Measurements from ENCODE around the gene PANX2.

Gene PANX2

DNA sequence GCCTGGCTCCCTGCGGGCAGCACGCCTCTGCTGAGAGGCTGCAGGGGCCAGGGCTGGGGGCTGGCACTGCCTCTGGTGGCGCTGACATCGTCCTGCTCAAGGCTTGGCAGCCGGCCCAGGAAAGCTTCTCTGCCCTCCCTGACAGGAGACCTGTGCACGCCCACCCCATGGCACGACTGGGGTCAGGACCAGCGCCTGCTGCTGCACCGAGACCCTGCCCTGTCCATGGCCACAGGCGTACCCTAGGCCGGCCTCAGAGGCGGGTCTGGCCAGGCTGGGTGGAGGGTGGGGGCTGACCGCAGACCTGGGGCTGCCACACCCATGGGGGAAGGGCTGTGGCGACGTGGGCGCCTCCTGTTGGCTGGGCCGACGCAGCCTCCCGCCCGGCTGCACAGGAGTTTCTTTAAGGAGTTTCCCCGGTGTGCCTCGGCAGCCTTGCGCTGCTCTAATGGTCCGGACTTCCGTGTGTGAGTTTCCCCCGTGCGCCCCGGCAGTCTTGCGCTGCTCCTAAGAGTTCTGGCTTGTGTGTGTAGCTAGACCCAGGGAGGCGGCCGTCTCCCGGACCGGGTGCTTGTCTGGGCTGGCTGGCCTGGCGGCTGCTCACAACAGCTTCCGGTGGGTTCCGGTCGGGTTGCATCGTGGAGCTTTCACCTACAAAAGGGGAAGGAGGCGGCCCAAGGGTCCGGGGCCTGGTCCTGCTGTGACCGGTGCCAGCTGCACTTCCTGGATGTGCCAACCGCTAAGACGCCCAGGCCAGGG is 19.8 kb downstream of the PANX2 start:
- no peaks in the 10 kb centered on the region for H3K27me3 Mint-ChIP-seq (ENCODE audit: low read depth, poor library complexity)
- H3K4me3 Mint-ChIP-seq = peak overlapping the region; percentile 49
- H3K27ac Mint-ChIP-seq = no peak overlapping the region
- H3K9me3 Mint-ChIP-seq = no peaks in the 10 kb centered on the region
- DNase-seq = peak; percentile 48
- peaks cover 34% of the 10 kb centered on the region for H3K4me1 Mint-ChIP-seq
- H3K36me3 Mint-ChIP-seq (ENCODE audit: low read depth) = peaks cover 5% of the 10 kb centered on the region
- TF ChIP-seq CTCF (IDR thresholded peaks at IDR 0.05) = no peak

- Mint-ChIP-seq H3K27me3 (ENCODE audit: low read depth, poor library complexity) (no peaks in the 10 kb centered on the region), H3K9me3 (no peaks in the 10 kb centered on the region), H3K27ac (peak overlapping the region; percentile 25), H3K4me3 (peak overlapping the region; percentile 58), H3K4me1 (peaks cover 34% of the 10 kb centered on the region), H3K36me3 (ENCODE audit: low read depth) (peaks cover 5% of the 10 kb centered on the region)
- DNase-seq = peak; percentile 15
- TF ChIP-seq CTCF (IDR thresholded peaks at IDR 0.05) = no peak
Observed at GRCh38 chr22:50190941-50191741, 20.6 kb downstream of the PANX2 start.

GRCh38 chr22:50192436-50193204 is 22.1 kb downstream of the PANX2 start:
- peaks cover 29% of the 10 kb centered on the region for H3K4me1 Mint-ChIP-seq
- no peaks in the 10 kb centered on the region for H3K27me3 Mint-ChIP-seq (ENCODE audit: low read depth, poor library complexity)
- TF ChIP-seq CTCF (IDR thresholded peaks at IDR 0.05) = no peak
- peaks cover 5% of the 10 kb centered on the region for H3K36me3 Mint-ChIP-seq (ENCODE audit: low read depth)
- H3K9me3 Mint-ChIP-seq = no peaks in the 10 kb centered on the region
- no peak for DNase-seq
- H3K4me3 Mint-ChIP-seq = no peak overlapping the region
- H3K27ac Mint-ChIP-seq = no peak overlapping the region

DNA sequence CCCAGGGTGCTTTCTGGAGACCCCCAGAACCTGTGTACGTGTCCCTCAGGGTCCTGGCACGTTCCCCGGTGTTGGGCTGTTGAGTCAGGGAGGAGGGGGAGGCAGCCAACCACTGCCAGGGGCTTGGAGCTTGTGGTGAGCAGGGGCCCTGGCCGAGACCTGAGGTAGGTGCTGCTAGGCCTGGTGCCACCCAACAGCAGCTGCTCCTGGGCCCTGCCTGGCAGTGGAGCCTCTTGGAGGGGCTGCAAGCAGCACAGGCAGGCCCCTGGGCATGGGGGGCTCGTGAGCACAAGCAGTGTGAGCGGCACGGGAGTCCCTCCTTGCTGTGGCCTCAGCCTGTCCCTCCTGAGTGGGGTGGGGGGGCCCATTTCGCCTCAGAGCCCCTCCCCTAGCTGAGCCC is 23.1 kb downstream of the PANX2 start:
- H3K4me3 Mint-ChIP-seq = no peak overlapping the region
- H3K27ac Mint-ChIP-seq = no peak overlapping the region
- peaks cover 5% of the 10 kb centered on the region for H3K36me3 Mint-ChIP-seq (ENCODE audit: low read depth)
- no peak for DNase-seq
- H3K4me1 Mint-ChIP-seq = peaks cover 25% of the 10 kb centered on the region
- H3K27me3 Mint-ChIP-seq (ENCODE audit: low read depth, poor library complexity) = no peaks in the 10 kb centered on the region
- no peak for TF ChIP-seq CTCF (IDR thresholded peaks at IDR 0.05)
- no peaks in the 10 kb centered on the region for H3K9me3 Mint-ChIP-seq

DNA sequence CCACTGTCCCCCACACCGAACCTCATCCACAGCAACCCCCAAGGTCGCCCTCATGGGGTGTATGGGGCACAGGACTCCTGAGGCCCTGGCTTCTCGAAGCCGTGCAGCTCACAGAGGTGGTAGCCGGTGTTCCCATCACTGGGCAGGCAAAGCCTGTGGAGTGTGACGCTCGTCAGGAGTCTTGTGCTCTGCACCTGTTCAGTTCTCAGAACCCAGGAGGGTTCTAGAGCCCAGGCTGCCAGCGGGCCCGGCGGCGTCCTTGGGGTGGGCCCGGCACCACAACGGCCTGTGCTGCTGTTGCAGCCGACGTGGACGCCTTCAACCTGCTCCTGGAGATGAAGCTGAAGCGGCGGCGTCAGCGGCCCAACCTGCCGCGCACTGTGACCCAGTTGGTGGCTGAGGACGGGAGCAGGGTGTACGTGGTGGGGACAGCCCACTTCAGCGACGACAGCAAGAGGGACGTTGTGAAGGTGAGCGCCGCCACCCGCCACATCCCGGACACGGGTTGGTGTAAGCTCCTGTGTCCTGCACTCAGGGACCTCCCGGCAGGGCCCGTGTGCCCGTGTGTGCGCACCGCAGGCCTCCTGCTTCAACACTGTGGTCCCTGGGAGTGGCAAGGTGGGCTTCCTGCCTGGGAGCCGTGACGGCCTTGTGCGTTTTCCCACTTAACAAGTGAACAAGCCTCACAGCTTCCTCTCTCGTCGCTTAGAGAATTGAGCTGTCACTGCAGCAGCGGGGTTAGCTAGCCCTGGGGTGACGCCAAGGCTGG is 23.7 kb downstream of the PANX2 start:
- Mint-ChIP-seq H3K27me3 (ENCODE audit: low read depth, poor library complexity) (no peaks in the 10 kb centered on the region), H3K36me3 (ENCODE audit: low read depth) (peaks cover 5% of the 10 kb centered on the region), H3K4me3 (no peak overlapping the region), H3K27ac (no peak overlapping the region), H3K4me1 (peaks cover 22% of the 10 kb centered on the region), H3K9me3 (no peaks in the 10 kb centered on the region)
- TF ChIP-seq CTCF (IDR thresholded peaks at IDR 0.05) = no peak
- no peak for DNase-seq
